Neural progenitor cell (in vitro differentiated cells): ENCODE results near the gene HINT3.

ENCODE experiments used
- CTCF ChIP-seq: fragments of 200-600 bp; sonication (generic); IDR thresholded peaks from 2 replicates; pipeline ENCODE4 v1.5.1; 2017; ENCODE audit warnings: antibody characterized with exemption, mild to moderate bottlenecking
- EZH2 ChIP-seq: fragments of 200-600 bp; sonication (generic); IDR thresholded peaks from 2 replicates; pipeline ENCODE4 v1.6.1; 2017; ENCODE audit warnings: antibody characterized with exemption, mild to moderate bottlenecking, moderate library complexity

- TF ChIP-seq CTCF (no peak), EZH2 (no peak)
Measured at GRCh38 chr6:126016591-126016990, 60.0 kb downstream of the HINT3 start.
